T1000 (cell line): ENCODE data around the gene TYRO3.

Experiments used
- DNase-seq: peaks from one replicate; lab custom pipeline; 2025; ENCODE audit warnings: mixed read lengths; lab: John Stamatoyannopoulos, UW

TYRO3 gene

DNA sequence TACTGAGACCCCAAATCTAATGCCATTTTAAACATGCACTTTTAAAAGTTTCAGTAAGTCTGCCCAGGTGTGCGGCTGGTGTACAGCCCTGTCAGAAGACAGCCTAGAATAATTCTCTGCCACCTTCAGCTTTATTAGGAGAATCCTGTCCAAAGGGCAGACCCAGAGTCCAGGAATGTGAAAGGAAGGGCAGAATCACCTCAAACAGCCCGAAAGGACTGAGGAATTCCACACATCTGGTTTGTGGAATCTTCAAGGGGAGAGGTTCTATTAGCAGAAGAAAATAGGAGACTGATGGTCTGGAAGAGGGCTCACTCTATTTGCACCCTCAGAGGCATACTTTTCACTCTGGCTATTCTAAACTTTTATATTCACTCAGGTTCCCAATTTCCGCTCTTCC, 46.6 kb downstream of the TYRO3 start:
- no peak for DNase-seq

- no peak for DNase-seq
These were observed 48.0 kb downstream of the TYRO3 start for GRCh38 chr15:41606997-41607396.

DNA sequence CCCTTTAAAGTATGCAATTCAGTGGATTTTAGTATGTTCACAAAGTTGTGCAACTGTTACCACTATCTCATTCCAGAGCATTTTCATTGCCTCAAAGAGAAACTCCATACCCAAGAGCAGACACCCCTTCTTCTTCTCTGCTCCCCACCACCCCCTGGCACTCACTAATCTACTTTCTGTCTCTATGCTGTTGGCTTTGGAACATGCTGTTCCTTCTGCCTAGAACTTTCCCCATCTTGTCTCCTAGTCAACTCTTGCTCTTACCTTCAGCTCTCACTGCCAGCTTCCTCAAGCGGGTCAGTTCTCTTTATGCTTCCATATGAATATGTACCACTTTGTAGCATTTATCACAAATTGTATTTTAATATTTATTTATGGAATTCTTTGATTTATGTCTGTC, 50.1 kb downstream of the TYRO3 start:
- no peak for DNase-seq

- DNase-seq = no peak
These were observed 51.0 kb downstream of the TYRO3 start for GRCh38 chr15:41610048-41610447.

GRCh38 chr15:41620536-41621199, 61.7 kb downstream of the TYRO3 start:
- DNase-seq = no peak

DNA sequence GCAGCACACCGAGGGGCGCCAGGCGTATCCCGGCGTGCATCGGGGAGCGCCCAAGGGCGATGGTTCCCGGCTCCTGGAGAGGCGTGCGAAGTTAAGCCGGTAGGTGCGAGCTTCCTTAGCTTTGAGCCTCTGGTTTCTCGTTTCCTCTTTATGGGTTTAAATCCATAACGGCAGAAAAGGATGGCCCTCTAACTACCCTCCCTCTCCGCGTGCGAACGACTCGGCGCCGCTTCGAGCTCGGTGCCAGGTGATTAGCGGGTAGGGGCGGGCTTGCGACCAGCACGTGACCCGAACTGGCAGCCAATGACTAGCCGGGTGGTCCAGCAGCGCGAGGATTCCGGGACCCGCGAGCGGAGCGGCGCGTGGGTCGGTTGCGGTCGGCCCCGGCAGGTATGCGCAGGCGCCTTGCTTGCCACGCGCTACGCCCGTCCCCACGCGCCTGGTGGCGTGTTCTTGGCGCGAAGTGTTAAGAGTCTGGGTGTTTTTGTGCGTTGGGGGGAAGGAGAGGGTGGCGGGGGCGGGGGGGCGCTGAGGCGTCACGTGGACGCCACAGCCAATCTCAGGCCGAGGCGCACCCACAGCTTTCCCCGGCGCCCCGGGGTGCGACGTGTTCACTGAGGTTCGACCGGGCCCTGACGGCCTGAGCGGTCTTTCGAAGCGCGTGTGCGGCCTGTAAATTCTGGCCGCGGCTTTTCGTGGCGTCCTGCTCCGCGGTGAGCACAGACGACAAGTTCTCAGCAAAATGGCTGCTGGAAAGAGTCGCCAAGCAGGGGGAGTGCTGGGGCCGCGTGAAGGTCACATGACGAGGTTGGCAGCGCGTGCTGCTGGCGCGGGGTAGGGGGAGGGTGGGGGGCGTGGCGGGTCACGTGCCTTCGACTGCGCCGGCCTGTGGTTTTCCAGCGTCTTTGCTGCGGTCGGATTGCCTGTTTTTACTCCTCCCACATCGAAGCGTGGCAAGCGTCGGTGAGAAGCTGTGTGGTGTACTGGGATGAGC, 62.5 kb downstream of the TYRO3 start:
- peak; percentile 89 for DNase-seq

- no peak for DNase-seq
These were observed 63.9 kb downstream of the TYRO3 start for GRCh38 chr15:41622901-41623300.

DNA sequence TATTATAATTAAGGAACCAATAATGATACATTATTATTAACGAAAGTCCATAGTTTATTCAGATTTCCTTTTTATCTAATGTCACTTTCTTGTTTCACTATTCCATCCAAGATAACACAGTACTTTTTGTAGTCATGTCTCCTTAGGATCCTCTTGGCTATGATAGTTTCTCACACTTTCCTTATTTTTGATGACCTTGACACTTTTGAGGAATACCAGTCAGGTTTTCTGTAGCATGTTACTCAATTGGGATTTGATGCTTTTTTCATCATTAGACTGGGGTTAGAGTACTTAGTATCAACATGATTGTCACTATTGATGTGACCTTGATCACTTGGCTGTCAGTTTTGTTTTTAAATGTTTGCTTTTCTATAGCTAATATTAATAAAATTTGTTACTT, 68.2 kb downstream of the TYRO3 start:
- DNase-seq = no peak

DNA sequence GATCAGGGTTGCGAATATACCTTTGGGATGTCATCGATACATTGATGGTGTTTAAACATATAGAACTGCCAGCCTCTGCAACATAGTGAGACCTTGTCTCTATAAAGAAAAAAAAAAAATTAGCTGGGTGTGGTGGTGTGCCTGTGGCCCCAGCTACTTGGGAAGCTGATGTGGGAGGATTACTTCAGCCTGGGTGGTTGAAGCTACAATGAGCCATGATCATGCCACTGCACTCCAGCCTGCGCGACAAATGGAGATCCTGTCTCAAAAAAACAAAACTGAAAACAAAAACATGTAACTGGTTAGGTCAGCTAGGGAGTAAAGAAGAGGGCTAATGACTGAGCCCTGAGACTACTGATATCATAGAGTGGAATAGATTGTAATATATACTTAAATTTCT, 70.5 kb downstream of the TYRO3 start:
- no peak for DNase-seq

GRCh38 chr15:41629883-41630282, 70.9 kb downstream of the TYRO3 start:
- DNase-seq = no peak

GRCh38 chr15:41630616-41631217, 71.7 kb downstream of the TYRO3 start:
- no peak for DNase-seq

GRCh38 chr15:41631880-41632470, 73.0 kb downstream of the TYRO3 start:
- DNase-seq = no peak
